GM12801 (cell line): ENCODE results near the gene STYXL1.

Source experiments
- CTCF ChIP-seq: IDR thresholded peaks from one replicate; pipeline ENCODE4 v1.5.1; 2011; ENCODE audit warnings: control low read depth; ENCODE audit not compliant: insufficient read length; ENCODE audit errors: extremely low read depth

The STYXL1 gene

GRCh38 chr7:75948179-75948578 is 99.6 kb downstream of the STYXL1 start:
- TF ChIP-seq CTCF: no peak
